GM18907 (cell line): ENCODE measurements around the gene TBC1D16.

Source experiments
- ATAC-seq: cut with Tn5 transposase; IDR thresholded peaks from one replicate; pipeline ENCODE4 v1.9.1; 2021; ENCODE audit warnings: mild to moderate bottlenecking, moderate library complexity; ENCODE audit not compliant: unreplicated experiment

The TBC1D16 gene

DNA sequence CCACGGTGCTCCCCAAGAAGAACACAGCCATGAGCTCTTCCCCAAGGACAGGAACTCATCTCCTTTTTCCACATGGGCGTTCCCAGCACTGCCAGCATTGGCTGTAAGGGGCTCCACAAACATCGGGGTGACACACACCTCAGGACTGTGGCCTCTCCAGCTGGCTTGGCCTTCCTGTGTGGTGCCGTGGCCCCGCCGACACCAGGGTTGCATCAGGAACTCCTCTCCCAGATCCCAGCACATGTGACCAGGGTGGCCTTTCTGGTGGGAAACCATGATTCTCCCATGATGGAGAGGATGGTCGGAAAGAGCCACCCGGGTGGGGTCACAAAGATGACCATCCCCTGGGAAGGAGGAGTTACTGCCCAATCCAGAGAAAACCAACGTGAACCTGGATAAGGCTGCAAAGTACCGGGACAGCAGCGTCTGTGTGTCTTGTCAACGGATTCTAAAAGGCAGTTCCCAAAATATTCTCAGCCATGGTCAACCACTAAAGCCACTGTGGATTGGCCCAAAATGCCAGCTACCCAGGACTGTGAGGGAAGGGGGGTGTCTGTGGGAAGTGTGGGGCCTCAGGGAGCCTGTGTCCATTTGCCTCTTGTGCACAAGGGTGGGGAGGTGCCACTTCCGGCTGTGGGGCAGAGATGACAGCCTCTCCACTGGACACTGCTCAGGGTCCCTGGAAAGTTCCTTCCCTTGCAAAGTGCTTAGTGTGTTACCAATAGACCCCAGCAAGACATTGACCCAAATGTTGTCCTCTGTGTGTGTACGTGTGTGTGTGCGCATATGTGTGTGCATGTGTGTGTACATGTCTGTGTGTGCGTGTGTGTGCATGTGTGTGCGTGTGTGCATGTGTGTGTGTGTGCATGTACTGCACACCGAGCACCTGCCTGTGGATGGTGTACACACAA lies 118.4 kb downstream of the TBC1D16 start:
- no peak for ATAC-seq

DNA sequence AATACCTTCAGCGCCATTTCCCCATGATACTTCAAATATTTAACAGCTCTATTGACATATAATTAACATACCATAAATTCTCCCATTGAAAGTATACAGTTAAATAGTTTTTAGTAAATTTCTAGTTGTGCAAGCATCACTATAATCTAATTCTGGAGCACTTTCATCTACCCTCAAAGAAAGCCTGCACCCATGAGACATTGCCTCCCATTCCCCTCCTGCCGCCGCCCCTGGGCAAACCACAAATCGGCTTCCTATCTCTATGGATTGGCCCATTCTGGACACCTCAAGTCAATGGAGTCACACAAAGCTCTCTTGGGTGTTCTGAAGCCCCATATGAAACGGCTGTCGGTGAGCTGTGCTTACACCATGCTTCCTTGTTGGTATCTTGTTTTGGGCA lies 119.2 kb downstream of the TBC1D16 start:
- no peak for ATAC-seq

GRCh38 chr17:79915850-79916430 lies 119.7 kb downstream of the TBC1D16 start:
- no peak for ATAC-seq

- no peak for ATAC-seq
Observed at GRCh38 chr17:79914813-79915740, 120.6 kb downstream of the TBC1D16 start.

GRCh38 chr17:79913896-79914812 lies 121.5 kb downstream of the TBC1D16 start:
- ATAC-seq, result no peak

DNA sequence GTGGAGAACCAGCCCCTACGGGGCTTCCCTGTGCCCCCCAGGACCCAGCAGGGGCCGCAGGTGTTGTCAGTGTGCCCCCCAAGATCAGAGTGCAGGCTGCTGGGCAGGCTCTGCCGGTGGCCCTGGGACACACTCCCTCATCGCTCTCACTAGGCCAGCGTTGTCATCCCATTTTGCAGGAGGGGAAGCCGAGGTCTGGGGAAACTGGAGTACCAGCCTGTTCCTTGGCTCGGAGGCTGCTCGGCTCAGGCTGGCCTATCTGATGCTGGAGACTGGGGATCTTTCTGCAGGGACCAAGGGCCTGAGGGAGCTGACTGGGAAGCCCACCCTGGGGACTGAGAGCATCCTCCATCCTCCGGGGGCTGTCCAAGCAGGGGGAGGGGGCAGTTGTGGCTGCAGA lies 122.2 kb downstream of the TBC1D16 start:
- ATAC-seq, result no peak

DNA sequence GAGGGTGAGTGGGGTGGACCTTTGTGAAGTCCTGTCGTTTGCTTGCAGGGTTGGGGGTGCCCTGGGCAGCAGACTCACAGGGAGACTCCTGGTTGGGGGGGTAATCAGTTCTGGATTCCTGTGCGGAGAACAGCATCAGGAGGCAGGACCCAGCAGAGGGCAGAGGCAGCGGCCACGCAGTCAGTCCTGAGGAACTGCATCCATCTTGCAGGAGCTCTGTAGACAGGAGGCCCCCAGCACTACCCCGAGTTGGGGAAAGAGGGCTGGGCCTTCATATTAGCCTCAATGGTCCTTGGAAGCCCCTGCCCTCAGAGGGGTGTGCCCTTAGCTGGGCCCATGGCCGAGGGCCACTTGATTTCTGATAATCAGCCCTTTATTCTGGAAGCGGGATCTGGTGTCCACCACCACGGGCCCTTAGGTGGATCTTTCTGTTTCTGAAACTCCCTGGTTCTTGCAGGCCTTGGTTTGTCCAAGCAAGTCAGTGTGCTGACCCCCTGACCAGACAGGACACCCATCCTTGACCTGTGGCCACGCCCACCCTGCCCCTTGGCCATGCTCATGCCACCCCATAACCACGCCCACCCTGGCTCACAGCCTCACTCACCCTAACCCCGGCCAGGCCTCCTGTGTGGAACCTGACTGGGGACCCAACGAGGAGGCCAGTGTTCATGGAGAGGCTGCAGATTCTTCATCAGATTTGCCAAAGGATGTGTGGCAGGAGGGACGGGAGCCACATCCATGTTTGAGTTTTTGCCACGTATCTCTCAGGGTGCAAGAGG lies 122.9 kb downstream of the TBC1D16 start:
- ATAC-seq, result no peak

DNA sequence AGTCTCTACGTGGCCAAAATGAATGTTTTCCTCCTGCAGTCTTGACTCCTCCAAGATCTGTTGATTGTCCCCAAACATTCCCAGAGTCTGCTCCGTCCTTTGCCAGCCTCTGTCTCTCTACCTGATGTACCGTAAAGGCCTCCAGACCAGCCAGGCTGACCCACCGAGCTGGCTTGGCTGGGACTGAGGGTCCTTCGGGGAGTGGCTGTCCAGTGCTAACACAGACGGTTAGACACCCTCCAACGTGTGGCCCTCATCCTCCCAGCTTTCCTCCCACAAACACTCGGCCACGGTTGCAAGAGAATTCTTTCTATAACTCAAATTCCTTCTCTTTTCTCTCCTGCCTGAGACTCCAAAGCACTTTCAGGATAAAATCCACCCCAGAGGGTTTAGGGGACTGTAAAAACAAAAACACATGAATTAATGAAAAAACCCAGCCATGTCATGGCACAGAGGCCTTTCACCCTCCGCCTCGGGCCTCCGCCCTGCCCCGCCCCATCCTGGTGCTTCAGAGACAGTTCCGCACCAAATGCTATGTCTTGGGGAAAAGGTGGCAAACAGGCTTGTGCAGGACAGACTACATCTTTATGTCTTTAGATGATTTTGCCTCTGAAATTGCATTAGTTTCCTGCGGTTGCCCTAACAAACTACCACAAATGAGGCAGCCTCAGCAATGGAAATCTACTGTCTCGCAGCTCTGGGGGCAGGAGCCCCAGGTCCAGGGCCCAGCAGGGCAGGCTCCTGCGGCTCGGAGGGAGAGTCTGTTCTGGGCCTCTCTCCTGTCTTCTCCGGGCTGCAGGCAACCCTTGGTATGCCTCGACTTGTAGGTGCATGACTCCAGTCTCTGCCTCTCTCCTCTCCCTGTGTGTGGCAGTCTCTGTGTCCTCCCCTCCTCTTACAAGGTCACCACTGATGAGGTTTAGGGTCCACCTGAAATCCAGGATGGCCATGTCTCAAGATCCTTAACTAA lies 124.0 kb downstream of the TBC1D16 start:
- no peak for ATAC-seq

- ATAC-seq, result no peak
Observed at GRCh38 chr17:79910985-79911361, 124.7 kb downstream of the TBC1D16 start.

DNA sequence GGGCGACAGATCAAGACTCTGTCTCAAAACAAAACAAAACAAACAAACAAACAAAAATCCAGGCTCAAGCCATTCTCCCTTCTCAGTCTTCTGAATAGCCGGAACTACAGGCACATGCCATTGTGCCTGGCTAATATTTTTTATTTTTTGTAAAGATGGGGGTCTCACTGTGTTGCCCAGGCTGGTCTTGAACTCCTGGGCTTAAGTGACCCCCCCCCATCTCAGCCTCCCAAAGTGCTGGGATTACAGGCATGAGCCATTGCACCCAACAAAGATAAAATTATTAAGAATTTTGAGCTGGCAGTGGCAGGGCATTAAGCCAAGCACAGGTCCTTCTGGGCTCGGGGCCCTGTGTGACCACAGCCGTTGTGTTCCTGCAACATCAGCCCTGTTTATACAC lies 126.6 kb downstream of the TBC1D16 start:
- ATAC-seq, result no peak

DNA sequence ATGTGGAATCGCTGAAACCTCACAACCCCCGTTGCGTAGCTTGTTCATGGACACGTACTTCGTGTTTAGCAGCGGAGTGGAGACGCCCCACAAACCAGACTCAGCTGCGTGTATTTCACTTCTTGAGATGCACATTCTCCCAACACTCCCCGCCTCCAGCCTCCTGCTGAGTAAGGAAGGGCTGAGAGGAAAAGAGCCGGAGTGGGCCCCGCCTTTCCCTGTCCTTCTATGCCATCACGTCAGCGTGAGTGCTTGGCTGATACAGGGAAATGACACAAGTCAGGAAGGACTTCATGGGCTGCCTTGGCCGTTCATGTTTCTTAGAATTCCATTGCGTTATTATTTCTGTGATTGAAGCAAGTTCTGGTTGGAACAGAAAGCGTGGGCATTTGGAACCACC lies 127.8 kb downstream of the TBC1D16 start:
- no peak for ATAC-seq

DNA sequence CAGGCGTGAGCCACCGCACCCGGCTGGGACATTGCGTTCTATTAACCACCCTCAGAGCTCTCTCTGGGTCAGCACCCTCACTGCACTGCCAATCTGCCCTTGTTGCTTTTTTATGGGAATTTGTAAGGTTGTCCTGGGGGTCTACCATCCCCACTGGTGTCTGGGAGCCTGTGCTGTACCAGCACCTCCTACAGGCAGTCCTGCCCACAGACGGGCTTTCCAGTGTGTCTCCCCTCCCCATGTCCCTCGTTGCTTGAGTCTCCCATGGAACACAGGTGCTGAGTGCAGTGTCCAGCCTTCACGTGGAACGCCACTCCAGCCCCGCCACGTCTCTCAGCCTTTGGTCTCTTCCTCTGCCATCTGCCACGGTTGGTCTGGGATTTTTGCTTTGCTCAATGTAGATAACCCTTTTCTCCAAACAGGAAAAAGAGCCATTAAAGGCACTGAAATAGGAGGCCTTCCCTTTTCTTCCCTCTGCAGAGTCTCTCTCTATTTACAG lies 128.4 kb downstream of the TBC1D16 start:
- ATAC-seq, result no peak

DNA sequence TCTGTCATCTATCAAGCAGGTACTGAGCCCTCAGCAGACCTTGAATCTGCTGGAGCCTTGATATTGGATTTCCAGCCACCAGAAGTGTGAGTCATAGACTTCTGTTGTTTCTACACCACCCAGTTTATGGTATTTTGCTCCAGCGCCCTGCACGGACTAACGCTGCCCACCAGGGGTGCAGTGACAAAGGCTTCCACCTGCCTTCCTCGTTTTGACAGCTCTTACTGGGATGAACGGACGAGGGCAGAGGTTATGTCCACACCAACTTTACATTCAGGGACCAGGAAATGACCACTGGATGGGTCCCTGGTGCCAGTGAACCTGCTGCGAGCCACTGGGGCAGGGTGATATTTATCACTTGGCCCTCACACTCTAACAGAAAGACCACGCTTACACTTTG lies 129.8 kb downstream of the TBC1D16 start:
- no peak for ATAC-seq

GRCh38 chr17:79904865-79905264 lies 130.8 kb downstream of the TBC1D16 start:
- no peak for ATAC-seq

- ATAC-seq, result no peak
Observed at GRCh38 chr17:79902146-79902791, 133.4 kb downstream of the TBC1D16 start.

DNA sequence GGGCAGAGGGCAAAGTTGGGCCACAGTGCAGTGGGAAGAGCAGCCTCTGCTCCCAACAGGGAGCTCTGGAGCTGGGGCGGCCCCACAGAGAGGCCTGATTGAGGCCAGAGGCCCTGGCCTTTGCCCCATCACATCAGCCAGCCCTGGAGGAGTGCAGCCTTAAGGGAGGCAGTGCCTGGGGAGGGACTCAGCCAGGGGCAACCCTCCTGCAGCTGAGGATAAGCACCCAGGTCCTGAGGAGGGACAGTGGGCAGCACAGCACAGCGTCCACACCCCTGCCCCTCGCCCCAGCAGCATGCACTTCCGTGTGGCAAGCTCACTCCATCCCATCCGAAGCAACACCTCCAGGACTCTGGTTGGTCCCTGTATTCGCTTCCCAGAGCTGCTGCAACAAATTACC lies 134.5 kb downstream of the TBC1D16 start:
- ATAC-seq, result no peak

DNA sequence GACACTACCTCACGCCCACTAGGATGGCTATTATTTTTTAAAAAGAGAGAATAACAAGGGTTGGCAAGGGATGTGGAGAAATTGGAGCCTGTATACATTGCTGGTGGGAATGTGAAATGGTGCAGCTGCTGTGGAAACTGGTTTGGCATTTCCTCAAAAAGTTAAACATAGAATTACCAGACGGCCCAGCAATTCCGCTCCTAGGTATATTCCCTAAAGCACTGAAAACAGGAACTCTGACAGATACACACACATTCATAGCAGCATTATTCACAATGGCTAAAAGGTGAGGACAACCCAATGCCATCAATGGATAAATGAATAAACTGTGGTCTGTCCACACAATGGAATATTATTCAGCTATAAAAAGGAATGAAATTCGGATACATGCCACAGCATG lies 136.1 kb downstream of the TBC1D16 start:
- ATAC-seq, result no peak
